ENCODE measurements around the gene LAMA1.

The LAMA1 gene

DNA sequence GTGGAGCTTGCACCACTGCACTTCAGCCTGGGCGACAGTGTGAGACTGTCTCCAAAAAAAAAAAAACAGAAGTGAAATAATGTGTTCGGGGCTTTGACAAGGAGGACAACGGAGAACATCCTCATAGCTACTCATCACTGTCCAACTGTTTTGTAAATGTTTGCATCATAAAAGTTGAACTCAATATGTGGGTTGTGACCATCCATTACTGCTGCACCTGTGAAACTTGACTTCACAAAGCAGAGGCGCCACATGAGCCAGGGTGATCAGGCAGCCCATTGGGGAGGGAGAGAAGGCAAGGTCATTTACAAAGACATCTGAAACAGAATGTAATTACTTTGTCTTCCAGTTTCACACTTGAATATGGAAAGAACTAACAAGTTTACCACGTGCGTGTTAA lies 61.6 kb downstream of the LAMA1 start:
- DNase-seq (ENCODE audit: low read depth), result no peak

DNA sequence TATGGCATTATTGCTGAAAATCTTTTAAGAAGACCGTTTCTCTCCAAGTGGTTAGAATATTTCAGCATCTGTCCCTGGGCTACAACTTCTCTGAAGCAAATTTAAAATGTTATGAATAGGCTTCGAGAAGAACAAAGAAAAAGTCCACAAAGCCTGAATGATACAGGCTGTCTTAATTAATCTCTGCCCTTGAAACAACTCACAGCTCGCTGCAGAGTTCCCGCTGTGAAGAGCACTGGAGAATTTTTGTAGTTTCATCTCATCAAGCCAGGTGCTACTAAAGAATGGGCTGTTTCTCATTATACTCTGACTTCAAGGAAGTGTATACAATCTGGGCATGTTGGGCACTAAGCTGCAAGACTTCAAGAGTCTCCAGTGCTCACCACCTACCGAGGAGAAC lies 67.6 kb downstream of the LAMA1 start:
- DNase-seq (ENCODE audit: low read depth), result no peak

DNA sequence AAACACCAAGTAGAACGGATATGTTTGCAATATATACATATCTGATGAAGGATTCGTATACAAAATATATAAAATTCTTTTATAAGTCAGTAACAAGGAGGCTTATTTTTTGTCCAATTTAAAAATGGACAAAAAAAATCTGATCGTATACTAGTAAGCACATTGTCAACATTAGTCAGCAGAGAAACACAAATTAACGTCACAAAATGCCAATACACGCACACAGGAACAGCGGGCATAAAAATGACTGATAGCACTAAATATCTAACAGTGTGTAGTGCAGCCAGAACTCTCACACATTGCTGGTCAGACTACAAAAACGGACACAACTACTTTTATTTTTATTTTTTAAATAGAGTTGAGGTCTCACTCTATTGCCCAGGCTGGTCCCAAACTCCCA lies 69.5 kb downstream of the LAMA1 start:
- no peak for DNase-seq (ENCODE audit: low read depth)

DNA sequence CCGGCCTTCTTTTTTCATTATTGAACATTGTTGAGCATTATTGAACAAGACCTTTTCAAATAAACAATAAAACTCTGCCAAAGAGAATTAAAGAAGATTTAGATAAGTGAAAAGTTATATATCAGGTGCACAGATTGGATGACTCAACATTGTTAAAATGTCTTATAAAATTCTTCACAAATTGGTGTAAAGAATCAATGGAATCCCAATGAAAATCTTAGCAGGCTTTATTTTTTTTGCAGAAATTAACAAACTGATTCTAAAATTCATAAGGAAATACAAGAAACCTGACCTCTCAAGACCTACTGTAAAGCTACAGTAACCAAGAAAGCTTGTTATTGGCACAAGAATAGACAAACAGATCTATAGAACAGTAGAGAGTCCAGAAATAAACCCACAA lies 70.3 kb downstream of the LAMA1 start:
- DNase-seq (ENCODE audit: low read depth), result no peak

DNA sequence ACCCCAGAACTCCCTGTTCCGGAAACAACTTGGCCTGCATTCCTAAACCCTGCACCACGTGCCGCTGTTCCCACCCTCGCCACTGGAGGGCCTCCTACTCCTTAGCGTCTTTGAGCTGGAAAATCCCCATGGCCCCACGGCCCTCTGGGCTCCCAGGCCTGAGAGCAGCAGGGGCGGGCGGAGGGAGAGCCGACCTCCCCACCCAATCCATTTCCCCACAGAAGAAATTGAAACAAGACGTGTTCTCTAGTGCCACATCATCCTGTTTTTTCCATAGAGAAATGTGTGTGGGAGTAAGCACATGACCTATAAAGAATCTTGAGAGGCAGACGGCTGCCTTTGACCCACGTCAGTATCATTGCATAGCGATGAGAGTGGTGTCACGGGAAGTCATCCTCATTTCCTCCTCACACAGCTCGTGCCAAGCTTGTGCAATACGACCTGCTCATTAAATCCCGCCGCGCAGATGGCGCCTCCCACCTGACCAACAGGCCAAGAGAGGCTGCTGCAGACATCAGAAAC lies 79.2 kb downstream of the LAMA1 start:
- DNase-seq (ENCODE audit: low read depth), result no peak

DNA sequence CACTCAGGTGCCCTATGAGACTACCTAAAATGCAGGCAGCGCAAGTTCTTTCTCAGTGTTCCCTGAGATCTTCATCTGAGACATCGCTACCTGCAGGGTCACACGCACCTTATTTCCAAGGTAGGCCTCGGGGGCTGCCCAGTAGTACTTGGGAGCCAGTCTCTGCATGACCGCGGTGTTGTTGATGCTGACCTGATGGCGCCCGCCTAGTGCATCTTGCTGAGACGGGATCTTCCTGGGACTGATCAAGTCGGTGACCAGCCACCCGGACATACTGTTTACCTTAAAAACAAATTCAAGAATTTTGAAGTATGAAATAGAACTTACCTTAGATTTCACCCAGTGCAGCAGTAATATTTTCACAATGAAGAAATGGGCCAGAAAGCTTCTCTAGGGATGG lies 80.1 kb downstream of the LAMA1 start:
- DNase-seq (ENCODE audit: low read depth), result no peak

DNA sequence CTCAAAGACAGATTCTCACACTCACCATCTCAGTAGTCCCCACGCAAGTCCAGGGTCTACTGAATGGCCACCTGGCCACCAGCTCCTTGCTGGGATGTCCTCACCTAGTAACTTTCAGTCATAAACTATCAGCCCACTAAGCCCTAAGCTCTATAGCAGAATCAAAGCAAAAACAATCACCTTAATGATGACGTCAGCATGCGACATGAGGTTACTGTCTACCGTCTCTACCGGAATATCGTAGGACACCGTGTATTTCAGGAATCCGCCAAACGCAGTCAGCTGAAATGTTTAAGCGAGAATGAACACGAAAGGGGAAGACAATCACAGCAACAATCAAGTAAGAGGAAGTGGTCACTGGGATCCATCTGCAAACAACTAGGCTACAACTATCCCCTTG lies 81.8 kb downstream of the LAMA1 start:
- no peak for DNase-seq (ENCODE audit: low read depth)

DNA sequence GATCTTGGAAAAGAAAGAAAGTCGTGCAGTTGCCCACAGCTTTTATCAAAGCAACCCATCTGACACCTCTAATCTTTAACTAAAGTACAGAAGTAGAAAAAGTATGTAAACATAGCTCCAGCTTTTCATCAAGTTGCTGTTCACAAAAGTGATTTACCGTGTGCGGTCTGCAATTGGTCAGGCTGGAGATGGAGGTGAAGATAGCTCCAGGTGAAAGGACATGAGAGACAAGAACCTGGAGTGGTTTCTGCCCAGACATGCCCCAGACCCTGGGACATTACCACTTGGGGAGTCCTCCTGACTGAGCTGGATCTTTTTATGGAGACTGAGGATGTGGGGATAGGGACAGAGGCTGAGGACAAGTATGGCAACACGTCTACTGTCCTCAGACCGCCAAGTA lies 82.7 kb downstream of the LAMA1 start:
- no peak for DNase-seq (ENCODE audit: low read depth)

DNA sequence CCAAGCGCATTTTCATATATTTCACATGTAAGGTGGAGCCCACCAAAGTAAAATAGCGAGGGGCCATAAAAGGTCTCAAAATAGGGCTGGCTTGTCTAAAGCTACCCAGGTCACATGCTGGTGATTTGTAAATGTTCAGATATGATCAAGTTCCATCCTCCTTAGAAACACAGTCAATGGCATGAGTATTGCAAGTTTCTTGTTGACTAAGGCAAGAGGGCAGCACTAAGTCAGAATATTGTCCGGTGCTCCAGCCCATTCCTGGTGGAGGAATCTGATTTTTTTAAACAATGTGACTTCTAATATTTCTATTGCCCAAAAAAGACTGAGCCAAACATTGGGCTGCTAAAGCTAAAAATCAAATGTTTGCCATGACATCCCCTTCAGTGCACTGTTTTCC lies 85.1 kb downstream of the LAMA1 start:
- no peak for DNase-seq (ENCODE audit: low read depth)

DNA sequence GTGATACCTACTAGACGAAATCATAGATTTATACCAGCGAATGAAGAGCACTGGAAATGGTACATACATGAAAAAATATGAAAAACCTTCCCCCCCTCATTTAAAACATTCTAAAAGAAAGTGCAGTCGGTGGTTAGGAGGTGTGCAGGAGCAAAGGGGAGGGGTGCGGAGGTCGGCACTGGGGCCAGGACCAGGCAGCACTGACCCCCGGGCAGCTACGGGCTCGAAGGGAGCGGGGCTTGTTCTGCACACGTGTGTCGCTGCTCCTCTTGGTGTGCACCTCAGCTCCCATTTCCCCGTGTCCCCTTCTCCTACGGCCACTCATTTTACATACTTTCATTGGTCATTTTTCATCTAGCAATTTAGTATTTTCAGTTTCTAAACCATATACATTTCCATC lies 89.0 kb downstream of the LAMA1 start:
- no peak for DNase-seq (ENCODE audit: low read depth)

DNA sequence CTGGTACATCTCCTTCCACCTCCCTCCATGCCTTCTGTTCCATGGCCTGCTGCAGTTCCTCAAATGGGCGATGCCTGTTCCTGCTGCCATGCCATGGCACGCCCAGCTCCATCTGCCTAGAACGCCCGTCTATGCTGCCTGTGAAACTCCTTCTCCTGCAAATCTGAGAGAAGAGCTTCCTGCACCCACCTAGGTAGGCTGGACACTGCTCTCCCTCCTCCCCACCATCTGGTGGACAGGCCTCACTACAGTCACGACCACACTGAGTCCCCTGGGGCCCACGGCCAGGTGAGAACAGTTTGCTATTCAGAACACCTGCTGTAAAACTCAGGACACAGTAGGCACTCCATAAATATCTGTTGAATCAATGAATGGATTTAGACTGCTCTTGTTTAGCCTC lies 92.4 kb downstream of the LAMA1 start:
- no peak for DNase-seq (ENCODE audit: low read depth)

DNA sequence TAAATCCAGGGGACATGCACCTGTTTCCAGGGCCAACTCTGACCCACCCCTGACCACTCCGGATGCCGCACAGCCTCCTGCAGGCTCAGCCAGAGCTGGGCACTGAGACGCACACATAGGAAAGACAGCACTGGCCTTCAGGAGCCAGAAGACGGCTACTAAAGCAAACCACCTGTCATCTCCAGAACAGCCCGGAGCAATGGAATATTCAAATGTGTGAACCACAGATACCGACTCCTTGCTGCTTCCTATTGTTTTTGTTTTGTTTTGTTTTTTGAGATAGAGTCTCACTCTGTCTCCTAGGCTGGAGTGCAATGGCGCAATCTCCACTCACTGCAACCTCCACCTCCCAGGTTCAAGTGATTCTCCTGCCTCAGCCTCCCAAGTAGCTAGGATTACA lies 94.0 kb downstream of the LAMA1 start:
- no peak for DNase-seq (ENCODE audit: low read depth)

DNA sequence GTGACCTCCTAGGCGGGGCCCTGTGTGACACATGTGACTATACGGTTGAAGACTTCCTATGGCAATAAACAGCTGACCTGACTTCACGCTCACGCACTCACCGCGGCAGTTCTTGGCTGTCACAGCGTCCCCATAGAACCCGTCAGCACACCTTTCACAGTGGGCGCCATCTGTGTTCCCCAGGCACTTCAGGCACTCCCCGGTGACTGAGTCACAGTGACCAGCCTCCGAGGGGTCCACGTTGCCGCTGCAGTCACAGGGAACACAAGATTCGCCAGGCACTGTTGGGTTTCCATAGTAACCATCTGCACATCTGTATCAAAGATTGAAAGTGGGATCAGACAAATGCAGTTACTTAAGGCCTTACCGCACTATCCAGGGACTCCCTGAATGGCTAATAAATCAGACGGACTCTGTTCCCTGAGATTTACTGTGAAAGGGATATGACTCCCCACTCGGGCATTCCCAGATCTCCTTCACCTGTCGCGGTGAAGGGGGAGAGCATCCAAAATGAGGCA lies 94.5 kb downstream of the LAMA1 start:
- no peak for DNase-seq (ENCODE audit: low read depth)

DNA sequence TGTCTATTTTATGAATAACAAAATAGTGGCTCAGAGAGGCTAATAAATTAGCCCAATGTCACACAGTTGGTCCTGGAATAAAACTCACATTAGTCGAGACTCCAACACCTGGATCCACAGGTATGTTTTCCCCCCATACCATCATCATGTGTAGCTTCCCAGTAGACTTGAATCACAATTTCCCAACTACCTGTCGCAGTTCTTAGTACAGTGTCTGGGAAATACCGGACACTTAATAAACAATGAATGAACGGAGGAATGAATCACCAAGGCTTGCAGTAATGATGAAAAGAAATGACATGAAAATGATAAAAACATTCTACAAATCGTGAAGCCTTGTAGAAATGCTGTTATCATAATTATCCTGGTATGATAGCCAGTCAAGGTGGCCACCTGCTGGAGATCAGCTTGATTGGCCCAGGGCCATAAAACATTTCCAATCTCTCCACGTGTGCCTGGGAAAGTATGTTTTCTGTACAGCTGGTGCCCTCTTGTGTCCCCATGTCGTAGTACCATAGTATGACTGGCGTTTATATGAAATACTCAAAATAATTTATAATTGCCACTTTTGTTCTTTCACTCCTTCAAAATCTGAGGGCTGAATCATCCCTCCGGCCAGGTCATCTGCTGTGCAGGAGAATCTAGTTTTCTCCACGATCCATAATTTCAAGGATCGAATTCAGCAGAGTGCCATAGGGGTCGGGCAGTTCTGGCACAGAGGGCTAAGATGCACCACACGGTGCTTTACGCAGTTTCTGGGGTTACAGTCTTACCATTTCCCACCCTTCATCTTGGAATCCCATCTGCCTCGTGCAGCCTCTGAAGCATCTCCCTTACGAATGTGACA lies 95.4 kb downstream of the LAMA1 start:
- no peak for DNase-seq (ENCODE audit: low read depth)

DNA sequence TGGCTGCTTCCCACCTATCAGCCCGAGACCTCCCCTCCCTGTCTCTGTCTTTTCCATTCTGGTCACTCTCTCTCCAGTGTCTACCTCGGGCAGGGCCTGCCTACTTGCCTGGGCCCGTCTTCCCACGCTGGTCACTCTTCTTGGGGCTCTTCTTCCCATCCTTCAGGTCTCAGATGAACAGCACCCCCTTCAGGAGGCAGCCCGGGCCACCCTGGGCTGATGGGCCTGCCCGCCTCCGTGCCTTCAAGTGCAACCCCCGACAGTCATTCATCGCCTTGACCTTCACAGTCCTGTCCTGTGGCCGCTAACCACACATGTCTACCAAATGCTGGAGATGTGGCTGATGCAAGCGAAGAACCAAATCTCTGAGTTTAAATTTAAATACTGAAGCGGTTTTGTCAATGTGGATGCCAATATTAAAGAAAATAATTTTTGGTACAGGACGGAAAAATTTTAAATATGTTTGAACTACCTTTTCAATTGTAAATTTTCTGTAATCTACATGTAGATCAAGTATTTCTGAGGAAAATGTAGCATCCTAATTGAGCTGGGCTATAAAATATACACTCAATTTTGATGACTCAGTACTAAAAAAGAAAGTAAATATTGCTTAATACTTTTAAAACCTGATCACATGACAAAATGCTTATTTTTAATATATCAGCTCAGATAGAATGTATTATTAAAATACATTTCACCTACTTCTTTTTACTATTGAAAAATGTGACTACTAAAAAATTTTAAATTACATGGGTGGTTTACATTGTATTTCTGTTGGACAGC lies 96.4 kb downstream of the LAMA1 start:
- no peak for DNase-seq (ENCODE audit: low read depth)

DNA sequence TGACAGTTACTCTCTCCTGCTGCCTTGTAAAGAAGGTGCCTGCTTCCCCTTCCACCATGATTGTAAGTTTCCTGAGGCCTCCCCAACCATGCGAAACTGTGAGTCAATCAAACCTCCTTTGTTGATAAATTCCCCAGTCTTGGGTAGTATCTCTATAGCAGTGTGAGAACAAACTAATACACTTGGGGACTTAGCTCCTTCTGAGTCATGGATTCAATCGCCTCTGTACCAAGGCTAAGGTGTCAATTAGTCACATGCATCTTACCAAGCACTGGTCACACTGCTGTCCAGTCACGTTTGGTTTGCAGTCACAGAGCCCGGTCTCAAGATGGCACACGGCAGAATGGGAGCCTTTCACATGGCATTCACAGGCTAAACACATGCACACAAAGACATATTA lies 100.6 kb downstream of the LAMA1 start:
- DNase-seq (ENCODE audit: low read depth), result no peak

DNA sequence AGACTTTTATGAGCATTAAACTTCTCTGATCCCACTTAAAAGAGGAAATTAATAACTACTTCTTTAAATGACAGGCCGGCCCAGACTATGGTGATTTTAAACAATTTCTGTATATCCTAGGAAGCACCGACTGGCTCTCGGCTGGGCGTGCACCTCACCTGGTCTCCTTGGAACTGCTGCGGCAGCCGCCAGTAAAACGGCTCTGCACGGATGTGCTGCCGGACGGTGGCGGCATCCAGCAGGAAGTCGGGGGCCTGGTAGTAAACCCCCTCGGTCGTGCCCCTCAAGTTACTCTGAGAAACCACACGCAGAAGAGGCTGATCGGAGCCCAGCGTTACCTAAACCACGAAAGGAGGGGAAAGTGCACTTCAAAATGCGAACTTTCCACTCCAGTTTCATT lies 106.5 kb downstream of the LAMA1 start:
- DNase-seq (ENCODE audit: low read depth), result no peak

DNA sequence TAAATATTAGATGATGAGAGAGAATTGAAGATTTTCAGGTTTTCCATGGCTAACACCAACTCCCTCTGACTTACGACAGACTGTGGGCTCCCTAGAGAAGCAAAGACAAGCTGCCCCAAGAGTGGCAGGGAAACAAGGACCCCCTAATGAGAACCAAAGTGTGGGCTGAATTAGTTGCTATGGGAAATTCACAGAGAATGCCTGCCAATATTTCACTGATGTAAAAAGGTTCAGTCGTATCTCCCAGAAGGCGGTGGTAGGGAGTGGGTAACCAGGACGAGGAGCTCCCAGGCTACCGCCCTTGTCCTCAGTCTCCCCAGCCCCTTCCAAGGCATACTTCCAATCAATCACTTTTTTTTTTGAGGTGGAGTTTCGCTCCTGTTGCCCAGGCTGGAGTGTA lies 113.6 kb downstream of the LAMA1 start:
- no peak for DNase-seq (ENCODE audit: low read depth)

DNA sequence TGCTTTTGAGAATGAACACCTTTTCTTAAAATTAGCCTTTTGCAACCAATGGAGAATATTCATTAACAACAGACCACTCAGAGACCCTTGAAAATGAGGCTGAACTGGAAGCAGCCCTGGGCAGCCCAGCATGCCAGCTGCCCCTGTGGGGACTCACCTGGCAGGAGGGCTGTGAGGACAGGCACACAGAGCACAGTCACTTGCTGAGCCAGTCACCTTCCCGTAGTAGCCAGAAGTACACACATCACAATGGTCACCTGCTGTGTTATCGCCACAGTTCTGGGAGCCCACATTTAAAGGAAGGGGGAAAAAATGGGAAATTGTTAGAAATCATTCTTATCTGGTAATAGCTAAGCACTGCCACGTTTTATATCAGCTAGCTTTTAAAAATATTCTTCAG lies 115.5 kb downstream of the LAMA1 start:
- DNase-seq (ENCODE audit: low read depth), result no peak

DNA sequence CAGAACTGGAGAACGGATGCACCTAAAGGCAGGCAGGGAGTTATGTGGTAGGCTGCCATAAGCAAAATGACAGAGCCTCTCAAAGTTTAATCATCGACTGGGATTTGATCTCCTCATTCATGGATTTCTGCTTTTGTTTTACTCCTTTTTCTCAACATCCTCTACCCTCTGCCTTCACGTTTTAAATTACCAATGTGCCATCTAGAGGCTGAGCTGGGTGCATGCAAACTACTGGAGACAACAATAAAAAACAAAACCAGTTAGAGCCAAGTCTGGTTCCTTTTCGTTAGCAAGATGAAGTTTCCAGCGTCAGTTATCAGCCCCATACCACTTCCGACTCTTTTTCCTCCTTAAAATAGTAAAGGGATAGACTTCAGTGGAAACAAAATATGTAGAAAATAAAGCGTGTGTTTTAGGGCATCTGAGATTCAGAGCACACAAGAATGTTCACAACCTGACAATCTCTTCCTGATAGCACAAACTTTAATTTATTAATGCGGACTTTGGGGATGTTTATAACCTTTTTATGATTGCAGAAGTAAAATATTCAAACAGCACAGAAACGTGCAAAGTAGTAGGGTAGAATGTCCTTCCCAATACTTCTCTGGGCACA lies 117.0 kb downstream of the LAMA1 start:
- DNase-seq (ENCODE audit: low read depth), result no peak

DNA sequence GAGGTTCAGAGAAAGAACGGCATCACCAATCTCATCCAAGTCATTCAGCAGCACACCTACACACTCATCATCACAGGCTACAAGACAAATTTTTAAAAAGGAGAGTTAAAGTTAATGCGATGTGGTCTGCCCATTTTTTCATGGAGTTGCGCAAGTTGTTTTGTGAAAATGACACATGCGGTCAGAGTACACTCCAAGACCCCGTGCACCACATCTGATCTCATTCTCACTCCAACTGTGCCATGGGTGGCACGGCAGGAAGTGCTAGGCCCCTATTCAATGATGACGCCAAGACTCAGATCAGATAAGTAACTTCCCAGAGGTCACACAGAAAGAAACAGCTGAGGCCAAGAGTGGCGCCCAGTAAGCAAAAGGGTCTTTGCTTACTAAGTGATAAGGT lies 119.8 kb downstream of the LAMA1 start:
- DNase-seq (ENCODE audit: low read depth), result no peak

DNA sequence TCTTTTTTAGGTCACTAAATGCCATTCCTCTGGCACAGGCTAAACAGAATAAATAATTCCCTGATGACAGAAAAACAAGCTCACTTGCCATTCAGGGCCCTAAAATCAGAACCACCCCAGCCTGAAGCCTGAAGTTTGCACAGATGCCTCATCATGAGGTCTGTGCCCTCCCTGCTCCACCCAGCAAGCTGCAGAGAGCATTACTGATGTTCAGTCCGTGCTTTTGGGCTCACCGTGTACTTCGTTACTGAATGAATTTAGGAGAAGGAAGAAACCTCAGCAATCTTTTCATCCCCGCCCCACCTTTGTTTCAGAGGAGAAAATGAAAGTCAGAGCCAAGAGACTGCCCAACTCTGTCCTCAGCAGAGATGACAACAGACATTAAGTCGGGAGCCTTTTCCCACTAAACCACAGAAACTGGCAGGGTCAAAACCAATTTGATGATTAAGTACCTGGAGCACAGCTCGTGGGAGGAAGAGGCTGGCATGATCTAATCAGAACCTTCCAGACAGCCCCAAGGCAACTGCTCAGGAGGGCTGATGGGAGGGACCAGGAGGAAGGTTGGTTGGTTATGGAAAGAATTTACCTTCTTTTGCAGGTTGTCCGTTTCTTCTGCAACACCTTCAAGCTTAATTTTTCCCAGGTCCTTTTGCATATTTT lies 122.7 kb downstream of the LAMA1 start:
- DNase-seq (ENCODE audit: low read depth), result no peak

All from activated T-helper 1 cell treated with Interleukin-2 at 50 U/mL for 16 hours (primary cell).